Left ventricle myocardium inferior (tissue), 1 donor: ENCODE data around the gene POC1B. TPM values are rescaled to one million over a fixed set of nuclear protein-coding genes. Genes with fewer than 3 reads are reported as not detected.
A peak's percentile ranks its signal among the peaks of the same experiment; 100 is the strongest.

Source experiments
- DNase-seq: peaks from one replicate; pipeline ENCODE4 v3.0.0-alpha.2; 2020
- H3K27ac ChIP-seq: fragments of 200-600 bp; replicated peaks from 2 replicates; pipeline ENCODE4 v1.8.0; 2021
- H3K27me3 ChIP-seq: fragments of 200-600 bp; 2 replicates; pipeline ENCODE4 v1.8.0; 2021; ENCODE audit warnings: low read depth
- H3K36me3 ChIP-seq: fragments of 200-600 bp; 2 replicates; pipeline ENCODE4 v1.8.0; 2021
- H3K4me1 ChIP-seq: fragments of 200-600 bp; 2 replicates; pipeline ENCODE4 v1.8.0; 2021
- H3K4me3 ChIP-seq: fragments of 200-600 bp; 2 replicates; pipeline ENCODE4 v1.8.0; 2021; ENCODE audit warnings: mild to moderate bottlenecking, moderate library complexity
- H3K9me3 ChIP-seq: fragments of 200-600 bp; replicated peaks from 2 replicates; pipeline ENCODE4 v1.8.0; 2021
- CTCF ChIP-seq: fragments of 200-600 bp; IDR thresholded peaks from 2 replicates; pipeline ENCODE4 v1.8.0; 2021; ENCODE audit warnings: antibody characterized with exemption, mild to moderate bottlenecking, borderline replicate concordance
- intact Hi-C: fragments of 100-400 bp; cut with micrococcal nuclease; formaldehyde crosslinking; loops from one replicate; pipeline ENCODE4 v1.11.0; 2022
- total RNA-seq: library from RNA; stranded (reverse); fragmentation: NEBNext Ultra II Directional; extraction: Animal tissue kit (Norgen Biotek cat#: 25700); gene quantifications from one replicate; pipeline ENCODE4 v1.2.1, GENCODE V29; 2021
- donor health status: DM: no; HTN: yes; CAD: no; lungs with severe emphysema.

The POC1B gene
- total RNA-seq, 1 donor from 2014 or later = 8.6 TPM

DNA sequence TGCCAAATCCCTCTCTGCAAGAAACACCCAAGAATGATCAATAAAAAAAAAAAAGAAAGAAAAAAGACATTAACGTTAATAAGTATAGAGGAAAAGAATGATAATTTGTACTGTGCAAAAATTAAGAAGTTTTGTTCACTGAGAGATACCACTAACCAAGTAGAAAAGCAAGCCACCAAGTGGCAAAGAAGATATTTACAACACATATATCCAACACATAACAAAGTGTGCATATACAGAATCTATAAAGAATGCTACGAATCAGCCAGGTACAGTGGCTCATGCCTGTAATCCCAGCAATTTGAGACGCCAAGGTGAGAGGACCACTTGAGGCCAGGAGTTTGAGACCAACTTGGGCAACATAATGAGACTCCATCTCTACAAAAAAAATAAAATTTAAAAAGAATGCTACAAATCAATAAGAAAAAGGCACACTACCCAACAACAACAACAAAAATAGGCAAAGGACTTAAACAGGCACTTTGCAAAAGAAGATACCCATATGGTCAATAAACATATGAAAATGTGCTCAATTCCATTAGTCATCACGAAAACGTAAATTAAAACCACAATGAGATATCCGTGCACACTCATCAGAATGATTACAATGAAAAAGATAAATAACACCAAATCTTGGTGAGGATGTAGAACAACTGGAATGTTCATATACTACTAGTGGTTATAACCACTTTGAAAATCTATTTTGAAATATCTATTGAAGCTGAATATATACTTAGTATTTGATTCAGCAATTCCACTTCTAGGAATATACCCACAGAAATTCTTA lies 21.1 kb downstream of the POC1B start:
- no peak for TF ChIP-seq CTCF
- H3K27me3 ChIP-seq = no peaks in the 10 kb centered on the region
- peaks cover 10% of the 10 kb centered on the region for H3K4me1 ChIP-seq
- no peaks in the 10 kb centered on the region for H3K9me3 ChIP-seq
- no peaks in the 10 kb centered on the region for H3K36me3 ChIP-seq
- H3K4me3 ChIP-seq = no peak overlapping the region
- DNase-seq = no peak
- H3K27ac ChIP-seq = no peak overlapping the region
- intact Hi-C loops = no loop called here

DNA sequence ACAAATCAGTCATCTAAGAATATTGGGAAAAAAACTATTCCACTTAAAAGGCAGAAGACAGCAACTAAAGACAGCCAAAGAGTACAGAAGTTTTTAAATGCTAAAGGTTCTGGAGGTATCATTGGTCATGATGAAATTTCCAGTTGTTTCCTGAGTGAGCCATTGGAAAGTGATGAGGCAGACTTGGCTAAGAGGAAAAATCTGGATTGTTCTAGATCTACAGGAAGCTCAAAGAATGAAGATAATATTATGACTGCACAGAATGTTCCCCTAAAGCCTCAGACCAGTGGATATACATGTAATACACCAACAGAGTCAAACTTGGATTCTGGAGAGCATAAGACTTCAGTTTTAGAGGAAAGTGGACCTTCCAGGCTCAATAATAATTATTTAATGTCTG lies 24.1 kb downstream of the POC1B start:
- DNase-seq = no peak
- TF ChIP-seq CTCF = no peak
- Histone ChIP-seq H3K27ac (no peak overlapping the region), H3K4me1 (peaks cover 4% of the 10 kb centered on the region), H3K4me3 (no peak overlapping the region), H3K36me3 (no peaks in the 10 kb centered on the region), H3K27me3 (no peaks in the 10 kb centered on the region), H3K9me3 (no peaks in the 10 kb centered on the region)
- intact Hi-C loops = no loop called here

DNA sequence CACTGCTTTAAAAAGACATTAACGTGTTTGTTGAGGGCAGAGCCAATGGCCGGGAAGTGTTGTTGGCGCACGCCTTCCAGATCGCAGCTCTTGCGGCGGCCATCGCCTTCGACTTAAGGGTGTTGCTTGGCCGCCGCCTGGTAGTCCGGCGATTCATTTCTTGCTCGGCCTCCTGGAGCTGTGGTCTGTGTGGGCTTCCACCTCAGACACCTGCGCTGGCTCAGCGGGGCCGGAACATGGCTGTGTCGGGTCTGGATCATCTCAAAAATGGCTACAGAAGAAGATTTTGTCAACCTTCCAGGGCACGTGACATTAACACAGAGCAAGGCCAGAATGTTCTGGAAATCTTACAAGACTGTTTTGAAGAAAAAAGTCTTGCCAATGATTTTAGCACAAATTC lies 26.0 kb downstream of the POC1B start:
- no peak for DNase-seq
- no peak for TF ChIP-seq CTCF

GRCh38 chr12:89497467-89497866 lies 28.4 kb downstream of the POC1B start:
- H3K9me3 ChIP-seq = no peaks in the 10 kb centered on the region
- intact Hi-C loops = no loop called here
- H3K27ac ChIP-seq = peak overlapping the region; percentile 53
- no peak for DNase-seq
- no peaks in the 10 kb centered on the region for H3K36me3 ChIP-seq
- TF ChIP-seq CTCF = no peak
- no peak overlapping the region for H3K4me3 ChIP-seq
- no peaks in the 10 kb centered on the region for H3K4me1 ChIP-seq
- H3K27me3 ChIP-seq = no peaks in the 10 kb centered on the region

More for the DNA sequence above, 26.0 kb downstream of the POC1B start:
- H3K4me3 ChIP-seq = no peak overlapping the region
- intact Hi-C loops = no loop called here
- H3K4me1 ChIP-seq = no peaks in the 10 kb centered on the region
- H3K9me3 ChIP-seq = no peaks in the 10 kb centered on the region
- no peaks in the 10 kb centered on the region for H3K36me3 ChIP-seq
- no peaks in the 10 kb centered on the region for H3K27me3 ChIP-seq
- H3K27ac ChIP-seq = peak overlapping the region; percentile 10

- H3K9me3 ChIP-seq = no peaks in the 10 kb centered on the region
- no peak for DNase-seq
- H3K27ac ChIP-seq = peak overlapping the region; percentile 53
- intact Hi-C loops = no loop called here
- no peak for TF ChIP-seq CTCF
- no peaks in the 10 kb centered on the region for H3K4me1 ChIP-seq
- H3K4me3 ChIP-seq = no peak overlapping the region
- no peaks in the 10 kb centered on the region for H3K27me3 ChIP-seq
- H3K36me3 ChIP-seq = no peaks in the 10 kb centered on the region
Measured at GRCh38 chr12:89497005-89497404, 28.8 kb downstream of the POC1B start.
